Omental fat pad (tissue), 4 donors: ENCODE data around the gene PPP1R7. TPM values are rescaled to one million over a fixed set of nuclear protein-coding genes. Genes with fewer than 3 reads are reported as not detected.

Experiments used
- ATAC-seq: fragments of 150-250 bp; one replicate; pipeline ENCODE4 v1.9.1; 2016; ENCODE audit warnings: mild to moderate bottlenecking, moderate library complexity; ENCODE audit not compliant: low FRiP score
- DNase-seq: peaks from one replicate; pipeline ENCODE4 v3.0.0-alpha.2; 2019; ENCODE audit warnings: low spot score
- total RNA-seq, 4 donors: library from RNA; depleted of rRNA; stranded (reverse); fragments of >200 nt; gene quantifications; one replicate each; pipeline ENCODE4 v1.1.0, GENCODE V29; 2016
- TF ChIP-seq, protein P1 (sequence below), 3 donors: fragments of 450-650 bp; IDR thresholded peaks; one replicate each; pipeline ENCODE4 v1.5.1; 2016 to 2017; ENCODE audit warnings: antibody characterized with exemption in 3 of 3, mild to moderate bottlenecking in 3 of 3, moderate library complexity in 2 of 3

PPP1R7 gene
- total RNA-seq, 4 donors from 2014 or later = 33.4 to 41.8 (median 35.4) TPM

DNA sequence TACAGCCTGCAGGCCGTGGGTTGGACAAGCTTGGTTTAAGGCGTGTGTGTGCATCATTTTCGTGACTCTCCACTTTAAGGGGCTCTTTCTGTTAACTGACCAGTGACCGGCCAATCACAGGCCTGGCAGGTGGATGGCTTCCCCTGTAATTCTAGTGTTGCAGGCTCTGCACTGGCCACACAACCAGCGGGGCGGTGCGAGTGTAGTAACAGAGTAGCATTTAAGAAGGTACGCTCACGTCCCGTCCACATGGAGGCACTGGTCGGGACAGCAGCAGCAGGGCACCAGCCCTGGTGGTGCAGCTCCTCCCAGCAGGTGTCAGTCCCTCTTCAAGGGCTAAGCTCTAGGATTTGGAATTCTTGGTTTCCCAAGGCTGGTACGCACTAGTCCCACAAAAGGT is 30.2 kb downstream of the PPP1R7 start:
- TF ChIP-seq, protein P1, sequence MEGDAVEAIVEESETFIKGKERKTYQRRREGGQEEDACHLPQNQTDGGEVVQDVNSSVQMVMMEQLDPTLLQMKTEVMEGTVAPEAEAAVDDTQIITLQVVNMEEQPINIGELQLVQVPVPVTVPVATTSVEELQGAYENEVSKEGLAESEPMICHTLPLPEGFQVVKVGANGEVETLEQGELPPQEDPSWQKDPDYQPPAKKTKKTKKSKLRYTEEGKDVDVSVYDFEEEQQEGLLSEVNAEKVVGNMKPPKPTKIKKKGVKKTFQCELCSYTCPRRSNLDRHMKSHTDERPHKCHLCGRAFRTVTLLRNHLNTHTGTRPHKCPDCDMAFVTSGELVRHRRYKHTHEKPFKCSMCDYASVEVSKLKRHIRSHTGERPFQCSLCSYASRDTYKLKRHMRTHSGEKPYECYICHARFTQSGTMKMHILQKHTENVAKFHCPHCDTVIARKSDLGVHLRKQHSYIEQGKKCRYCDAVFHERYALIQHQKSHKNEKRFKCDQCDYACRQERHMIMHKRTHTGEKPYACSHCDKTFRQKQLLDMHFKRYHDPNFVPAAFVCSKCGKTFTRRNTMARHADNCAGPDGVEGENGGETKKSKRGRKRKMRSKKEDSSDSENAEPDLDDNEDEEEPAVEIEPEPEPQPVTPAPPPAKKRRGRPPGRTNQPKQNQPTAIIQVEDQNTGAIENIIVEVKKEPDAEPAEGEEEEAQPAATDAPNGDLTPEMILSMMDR (IDR thresholded peaks at IDR 0.05) = no peak
- ATAC-seq = no peak
- no peak for DNase-seq

DNA sequence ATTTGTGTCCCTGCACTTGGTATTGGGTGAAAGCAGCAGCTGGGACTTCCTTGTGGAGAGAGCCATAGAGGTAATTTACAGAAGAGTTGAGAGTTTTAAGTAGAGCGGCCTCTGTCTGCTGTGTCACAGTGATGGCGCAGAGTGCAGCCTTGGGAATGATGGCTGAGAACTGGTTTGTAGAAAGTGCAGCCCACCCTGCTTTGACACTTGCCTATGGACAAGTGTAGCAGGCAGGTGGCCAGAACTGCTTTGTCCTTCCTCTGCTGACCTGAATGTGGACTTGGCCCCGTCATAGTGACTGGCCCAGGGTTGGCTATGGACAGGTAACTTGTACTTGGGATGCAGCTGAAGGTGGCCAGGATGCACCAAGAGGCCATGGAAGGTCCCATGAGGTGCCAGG is 31.9 kb downstream of the PPP1R7 start:
- TF ChIP-seq, protein P1 (IDR thresholded peaks at IDR 0.05) = no peak
- no peak for ATAC-seq

DNA sequence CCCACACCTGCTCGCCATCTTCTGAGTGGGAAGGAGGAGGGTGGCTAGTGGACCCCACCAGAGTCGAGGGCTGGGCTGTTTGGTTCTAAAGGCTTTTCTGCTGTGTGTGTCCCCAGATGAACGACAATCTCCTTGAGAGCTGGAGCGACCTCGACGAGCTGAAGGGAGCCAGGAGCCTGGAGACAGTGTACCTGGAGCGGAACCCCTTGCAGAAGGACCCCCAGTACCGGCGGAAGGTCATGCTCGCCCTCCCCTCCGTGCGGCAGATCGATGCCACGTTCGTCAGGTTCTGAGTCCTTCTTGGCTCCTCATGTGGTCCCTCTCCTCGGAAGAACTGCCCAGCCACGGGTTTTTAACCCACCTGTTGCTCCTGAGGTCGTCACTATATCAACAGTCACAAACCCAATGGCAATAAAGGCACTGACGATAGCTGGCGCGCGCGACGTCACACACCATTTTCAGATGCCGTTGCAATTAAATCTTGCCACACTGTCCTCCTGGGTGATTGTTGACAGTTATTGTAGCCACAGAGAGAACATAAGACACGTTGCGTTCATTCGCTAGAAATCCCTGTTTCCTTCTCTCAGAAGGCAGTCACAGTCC is 32.4 kb downstream of the PPP1R7 start:
- TF ChIP-seq, protein P1 (IDR thresholded peaks at IDR 0.05) = no peak
- DNase-seq = no peak
- ATAC-seq = no peak

More for the DNA sequence above, 31.9 kb downstream of the PPP1R7 start:
- no peak for DNase-seq

DNA sequence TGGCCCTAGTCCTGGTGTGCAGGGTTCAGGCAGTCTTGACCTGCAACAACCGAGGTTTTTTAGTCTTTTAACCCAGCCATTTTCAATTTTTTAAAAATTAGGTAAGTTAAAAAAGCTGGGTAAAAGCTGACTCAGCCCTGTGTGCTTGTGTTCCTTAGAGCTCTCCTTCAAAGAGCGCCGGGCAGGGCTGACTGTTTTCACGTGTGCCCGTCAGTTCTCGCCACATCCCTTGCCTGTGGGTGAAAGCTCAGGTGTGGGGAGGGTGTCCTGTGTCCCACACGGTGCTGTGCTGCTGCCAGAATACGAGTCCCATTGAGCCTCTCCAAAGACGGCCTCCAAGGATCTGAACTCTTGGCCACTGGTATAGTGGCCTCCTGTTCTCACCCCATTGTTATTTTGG is 33.0 kb downstream of the PPP1R7 start:
- DNase-seq = no peak
- no peak for ATAC-seq
- TF ChIP-seq, protein P1 (IDR thresholded peaks at IDR 0.05) = no peak

DNA sequence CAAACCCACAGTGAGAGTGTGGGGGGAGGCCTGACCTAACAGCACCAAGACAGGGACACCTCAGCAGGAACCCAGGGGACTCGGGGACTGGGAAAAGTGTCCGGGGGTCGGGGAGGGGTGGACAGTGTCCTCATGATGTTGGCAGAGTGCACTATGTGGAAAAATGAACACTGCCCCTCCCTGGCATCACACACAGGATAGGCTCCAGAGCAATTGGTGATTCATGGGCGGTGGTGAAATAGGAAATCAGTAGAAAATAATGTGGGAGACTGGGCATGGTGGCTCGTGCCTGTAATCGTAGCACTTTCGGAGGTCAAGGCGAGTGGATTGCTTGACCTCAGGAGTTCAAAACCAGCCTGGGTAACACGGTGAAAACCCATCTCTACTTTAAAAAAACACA is 34.6 kb downstream of the PPP1R7 start:
- TF ChIP-seq, protein P1 (IDR thresholded peaks at IDR 0.05) = no peak
- DNase-seq (no peak), ATAC-seq (no peak)

- ATAC-seq = no peak
- TF ChIP-seq, protein P1 (IDR thresholded peaks at IDR 0.05) = no peak
- DNase-seq = no peak
Measured at GRCh38 chr2:241185961-241186360, 35.7 kb downstream of the PPP1R7 start.

- ATAC-seq (no peak), DNase-seq (no peak)
Measured at GRCh38 chr2:241187101-241187917, 37.0 kb downstream of the PPP1R7 start.

More at GRCh38 chr2:241187101-241187917, 37.0 kb downstream of the PPP1R7 start:
- TF ChIP-seq, protein P1 (IDR thresholded peaks at IDR 0.05) = no peak
